ENCODE measurements around the gene OR51I1. TPM values are rescaled to one million over a fixed set of nuclear protein-coding genes. Genes with fewer than 3 reads are reported as not detected.

Gene OR51I1, protein sequence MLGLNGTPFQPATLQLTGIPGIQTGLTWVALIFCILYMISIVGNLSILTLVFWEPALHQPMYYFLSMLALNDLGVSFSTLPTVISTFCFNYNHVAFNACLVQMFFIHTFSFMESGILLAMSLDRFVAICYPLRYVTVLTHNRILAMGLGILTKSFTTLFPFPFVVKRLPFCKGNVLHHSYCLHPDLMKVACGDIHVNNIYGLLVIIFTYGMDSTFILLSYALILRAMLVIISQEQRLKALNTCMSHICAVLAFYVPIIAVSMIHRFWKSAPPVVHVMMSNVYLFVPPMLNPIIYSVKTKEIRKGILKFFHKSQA
- total RNA-seq = not detected

DNA sequence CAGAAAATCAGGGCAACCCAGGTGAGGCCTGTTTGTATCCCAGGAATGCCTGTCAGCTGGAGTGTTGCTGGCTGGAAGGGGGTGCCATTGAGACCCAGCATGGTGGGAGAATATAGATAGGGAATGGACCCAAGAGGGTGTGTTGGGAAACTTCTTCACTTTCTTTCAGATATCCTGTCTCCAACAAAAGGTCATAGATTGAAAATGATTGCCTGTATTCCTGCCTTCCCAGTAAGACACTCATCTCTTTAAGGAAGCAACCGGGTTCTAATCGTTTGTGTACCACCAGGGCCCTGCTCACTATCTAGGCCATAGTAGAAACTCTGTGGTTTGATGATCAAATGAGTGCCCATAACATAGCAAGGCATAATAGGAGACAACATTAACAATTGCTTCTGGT, at the start of gene OR51I1:
TSS of gene OR51I1 (minus strand) at position 101 of the 400 bp plus-strand sequence. CDS start at position 101, 0 bp downstream.
- Mint-ChIP-seq H3K27me3 (peaks cover 29% of the 10 kb centered on the region), H3K9me3 (peaks cover 4% of the 10 kb centered on the region), H3K4me1 (no peaks in the 10 kb centered on the region), H3K27ac (no peak within 1 kb of the TSS), H3K4me3 (no peak within 1 kb of the TSS), H3K36me3 (ENCODE audit: low read depth) (no peaks in the 10 kb centered on the region)
- no peak for ATAC-seq (replicated peaks)

DNA sequence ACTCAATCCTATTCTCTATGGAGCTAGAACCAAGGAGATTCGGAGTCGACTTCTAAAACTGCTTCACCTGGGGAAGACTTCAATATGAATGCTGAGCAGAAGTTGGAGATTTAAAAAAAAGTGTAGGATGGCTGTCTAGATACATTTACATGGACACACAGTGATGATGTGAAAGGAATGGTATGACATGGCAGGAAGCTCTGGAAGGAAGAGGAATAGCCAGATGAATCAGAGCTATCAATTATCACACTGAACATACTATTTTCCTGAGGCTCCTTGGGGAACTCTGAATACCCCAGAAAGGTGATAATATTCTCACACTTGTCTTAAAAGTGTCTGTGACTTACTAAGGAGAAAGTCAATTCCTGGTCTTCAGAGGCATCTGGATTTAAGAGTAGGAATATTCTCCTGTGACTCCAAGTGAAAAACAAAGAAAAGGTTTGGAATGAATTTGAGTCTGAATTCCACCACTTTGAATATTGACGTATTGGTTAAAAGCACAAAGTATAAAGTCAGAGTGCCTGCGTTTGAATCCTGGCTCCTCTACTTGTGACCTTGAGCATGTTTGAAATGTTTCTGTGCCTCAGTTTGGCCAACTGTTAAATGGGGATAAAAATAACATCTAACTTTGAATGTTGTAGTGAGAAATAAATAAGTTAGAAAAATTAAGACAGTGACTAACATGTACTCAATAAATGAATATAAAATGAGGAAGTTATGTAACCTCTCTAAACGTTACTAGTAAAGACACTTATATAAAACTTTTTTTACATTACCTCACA, 48.5 kb upstream of the OR51I1 start:
- ATAC-seq (replicated peaks) = no peak
- Mint-ChIP-seq H3K4me1 (no peaks in the 10 kb centered on the region), H3K27ac (no peak overlapping the region), H3K9me3 (no peaks in the 10 kb centered on the region), H3K27me3 (peaks cover 4% of the 10 kb centered on the region), H3K36me3 (ENCODE audit: low read depth) (no peaks in the 10 kb centered on the region), H3K4me3 (no peak overlapping the region)

DNA sequence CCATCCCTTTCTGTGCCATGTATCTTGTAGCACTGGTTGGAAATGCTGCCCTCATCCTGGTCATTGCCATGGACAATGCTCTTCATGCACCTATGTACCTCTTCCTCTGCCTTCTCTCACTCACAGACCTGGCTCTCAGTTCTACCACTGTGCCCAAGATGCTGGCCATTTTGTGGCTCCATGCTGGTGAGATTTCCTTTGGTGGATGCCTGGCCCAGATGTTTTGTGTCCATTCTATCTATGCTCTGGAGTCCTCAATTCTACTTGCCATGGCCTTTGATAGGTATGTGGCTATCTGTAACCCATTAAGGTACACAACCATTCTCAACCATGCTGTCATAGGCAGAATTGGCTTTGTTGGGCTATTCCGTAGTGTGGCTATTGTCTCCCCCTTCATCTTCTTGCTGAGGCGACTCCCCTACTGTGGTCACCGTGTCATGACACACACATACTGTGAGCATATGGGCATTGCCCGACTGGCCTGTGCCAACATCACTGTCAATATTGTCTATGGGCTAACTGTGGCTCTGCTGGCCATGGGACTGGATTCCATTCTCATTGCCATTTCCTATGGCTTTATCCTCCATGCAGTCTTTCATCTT, 47.6 kb upstream of the OR51I1 start:
- Mint-ChIP-seq H3K4me3 (no peak overlapping the region), H3K36me3 (ENCODE audit: low read depth) (no peaks in the 10 kb centered on the region), H3K27ac (no peak overlapping the region), H3K9me3 (no peaks in the 10 kb centered on the region), H3K4me1 (no peaks in the 10 kb centered on the region), H3K27me3 (peaks cover 4% of the 10 kb centered on the region)
- no peak for ATAC-seq (replicated peaks)

DNA sequence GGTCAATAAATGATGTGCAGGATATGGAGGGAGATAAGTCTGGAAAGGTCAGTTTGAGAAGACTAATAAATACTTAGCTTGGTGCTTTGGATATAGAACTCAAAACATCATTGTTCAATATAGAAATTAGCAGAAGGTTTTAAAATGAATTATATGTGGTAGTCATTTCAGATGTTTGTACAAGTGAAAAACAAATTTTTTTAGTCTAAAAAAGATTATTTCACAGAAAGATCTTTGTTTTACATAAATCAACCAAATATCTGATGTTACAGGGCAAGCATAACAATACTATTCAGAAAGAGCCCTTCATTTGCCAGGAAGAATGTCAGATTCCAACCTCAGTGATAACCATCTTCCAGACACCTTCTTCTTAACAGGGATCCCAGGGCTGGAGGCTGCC, 47.1 kb upstream of the OR51I1 start, which contains the start of gene OR52D1:
TSS of gene OR52D1 (plus strand) at position 301 of the 400 bp plus-strand sequence. CDS start at position 323, 22 bp downstream.
- no peaks in the 10 kb centered on the region for H3K4me1 Mint-ChIP-seq

DNA sequence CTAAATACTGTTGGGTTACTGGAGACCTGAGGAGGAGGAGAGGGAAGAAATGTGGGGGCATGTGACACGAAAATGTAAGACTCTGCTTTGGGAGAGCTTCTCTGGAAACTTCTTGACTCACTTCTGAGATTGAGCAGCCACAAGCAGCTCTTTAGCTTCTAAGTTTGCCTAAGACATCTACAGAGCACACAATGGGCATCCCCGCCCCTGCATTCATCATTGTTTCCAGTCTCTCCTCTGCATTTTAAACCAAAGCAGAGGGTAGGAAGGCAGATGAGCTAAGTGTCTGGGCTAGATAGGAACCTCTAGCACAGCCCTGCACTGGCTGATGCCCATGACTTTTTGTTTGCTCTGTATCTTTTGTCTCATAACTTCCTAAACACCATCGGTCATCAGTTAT, 45.1 kb upstream of the OR51I1 start:
- H3K36me3 Mint-ChIP-seq (ENCODE audit: low read depth) = no peaks in the 10 kb centered on the region
- ATAC-seq (replicated peaks) = peak; percentile 67
- no peak overlapping the region for H3K4me3 Mint-ChIP-seq
- no peaks in the 10 kb centered on the region for H3K9me3 Mint-ChIP-seq
- no peak overlapping the region for H3K27ac Mint-ChIP-seq
- no peaks in the 10 kb centered on the region for H3K4me1 Mint-ChIP-seq
- peaks cover 4% of the 10 kb centered on the region for H3K27me3 Mint-ChIP-seq

More for the DNA sequence above, 47.1 kb upstream of the OR51I1 start, which contains the start of gene OR52D1:
- H3K27ac Mint-ChIP-seq = no peak within 1 kb of the TSS
- H3K27me3 Mint-ChIP-seq = peaks cover 4% of the 10 kb centered on the region
- H3K9me3 Mint-ChIP-seq = no peaks in the 10 kb centered on the region
- no peaks in the 10 kb centered on the region for H3K36me3 Mint-ChIP-seq (ENCODE audit: low read depth)
- no peak for ATAC-seq (replicated peaks)
- H3K4me3 Mint-ChIP-seq = no peak within 1 kb of the TSS

DNA sequence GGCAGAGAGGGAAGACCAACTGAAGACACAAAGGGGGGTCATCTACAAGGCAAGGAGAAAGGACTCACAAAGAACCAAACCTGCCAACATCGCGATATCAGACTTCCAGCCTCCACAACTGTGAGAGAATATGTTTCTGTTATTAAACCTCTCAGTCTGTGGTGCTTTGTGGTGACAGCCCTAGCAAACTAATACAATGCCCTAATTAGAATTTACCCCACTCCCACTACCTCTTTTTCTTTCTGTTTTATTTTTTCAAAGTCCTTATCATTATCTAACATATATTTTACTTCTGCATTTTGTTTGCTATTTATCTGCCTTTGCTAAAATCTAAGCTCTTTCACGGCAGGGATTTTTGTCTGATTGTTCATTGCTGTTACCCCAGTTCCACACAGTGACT, 44.7 kb upstream of the OR51I1 start:
- H3K36me3 Mint-ChIP-seq (ENCODE audit: low read depth) = no peaks in the 10 kb centered on the region
- no peak overlapping the region for H3K4me3 Mint-ChIP-seq
- peaks cover 4% of the 10 kb centered on the region for H3K27me3 Mint-ChIP-seq
- no peaks in the 10 kb centered on the region for H3K9me3 Mint-ChIP-seq
- no peaks in the 10 kb centered on the region for H3K4me1 Mint-ChIP-seq
- H3K27ac Mint-ChIP-seq = no peak overlapping the region
- no peak for ATAC-seq (replicated peaks)

DNA sequence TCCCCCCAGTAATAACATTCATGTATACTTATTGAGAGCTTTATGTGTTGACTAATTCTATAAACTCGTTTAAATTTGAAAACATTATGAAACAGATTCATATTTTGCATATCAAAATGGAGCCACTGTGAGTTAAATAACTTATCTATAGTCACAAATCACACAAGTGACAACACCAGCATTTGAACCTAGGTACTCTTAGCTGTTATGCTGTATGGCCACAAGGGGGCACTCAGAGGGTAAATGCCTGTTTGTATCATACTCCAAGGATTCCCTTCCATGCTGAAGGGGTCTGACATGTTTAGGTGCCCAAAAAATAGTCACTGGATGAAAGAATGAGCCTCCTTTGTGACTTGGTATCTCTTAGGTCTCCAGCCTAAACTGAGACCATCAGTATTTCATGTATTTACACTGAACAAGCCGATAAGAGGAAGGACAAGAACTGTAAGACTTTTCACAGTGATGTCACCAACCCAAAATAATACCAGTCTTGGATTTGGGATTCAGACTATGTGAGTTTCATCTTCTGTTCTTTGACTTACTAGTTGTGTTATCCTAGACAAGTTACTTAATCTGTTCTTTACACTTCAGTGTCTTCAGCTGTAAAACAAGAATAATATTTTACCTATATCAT, 35.0 kb upstream of the OR51I1 start:
- Mint-ChIP-seq H3K4me1 (no peaks in the 10 kb centered on the region), H3K4me3 (no peak overlapping the region), H3K9me3 (no peaks in the 10 kb centered on the region), H3K36me3 (ENCODE audit: low read depth) (no peaks in the 10 kb centered on the region), H3K27me3 (peaks cover 20% of the 10 kb centered on the region), H3K27ac (no peak overlapping the region)
- ATAC-seq (replicated peaks) = peak; percentile 55

DNA sequence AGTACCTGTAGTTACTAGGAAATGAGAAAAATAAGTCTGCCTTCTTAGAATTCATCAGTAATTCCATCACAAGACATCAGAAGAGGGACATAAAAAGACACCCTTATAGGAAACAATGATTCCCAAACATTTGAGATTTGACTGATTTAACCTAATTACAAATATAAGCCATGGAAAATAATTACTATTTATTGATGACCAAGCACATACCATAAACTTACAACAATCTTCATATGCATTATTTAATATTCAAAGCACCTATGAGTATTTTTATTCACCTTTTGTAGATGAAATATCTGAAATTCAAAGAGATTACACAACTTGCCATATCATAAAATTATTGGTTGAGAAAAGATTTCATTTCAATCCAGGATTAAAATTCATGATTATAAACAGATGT, 32.6 kb upstream of the OR51I1 start:
- no peaks in the 10 kb centered on the region for H3K4me1 Mint-ChIP-seq
- H3K27me3 Mint-ChIP-seq = peaks cover 29% of the 10 kb centered on the region
- H3K36me3 Mint-ChIP-seq (ENCODE audit: low read depth) = no peaks in the 10 kb centered on the region
- H3K4me3 Mint-ChIP-seq = no peak overlapping the region
- no peak for ATAC-seq (replicated peaks)
- no peaks in the 10 kb centered on the region for H3K9me3 Mint-ChIP-seq
- no peak overlapping the region for H3K27ac Mint-ChIP-seq

DNA sequence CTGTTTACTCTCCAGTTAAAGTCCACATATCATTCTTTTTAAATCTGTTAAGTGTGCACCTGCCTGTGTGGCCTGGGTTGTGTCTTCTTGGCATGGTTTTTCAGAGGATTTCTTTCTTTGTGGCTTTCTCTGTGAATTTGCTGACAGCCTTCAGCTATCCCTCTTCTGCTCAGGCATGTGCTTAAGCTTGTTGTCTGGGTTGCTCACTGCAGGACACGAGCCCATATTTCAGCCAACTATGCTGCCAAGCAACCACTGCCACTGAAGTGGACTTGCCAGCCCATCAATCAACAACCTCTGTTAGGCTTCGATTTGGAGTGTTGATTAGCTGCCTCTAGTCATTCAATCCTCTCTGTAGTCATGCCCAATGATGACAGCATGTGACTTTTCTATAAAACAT, 26.2 kb upstream of the OR51I1 start:
- no peak overlapping the region for H3K27ac Mint-ChIP-seq
- no peaks in the 10 kb centered on the region for H3K4me1 Mint-ChIP-seq
- H3K4me3 Mint-ChIP-seq = no peak overlapping the region
- no peaks in the 10 kb centered on the region for H3K9me3 Mint-ChIP-seq
- peaks cover 19% of the 10 kb centered on the region for H3K27me3 Mint-ChIP-seq
- ATAC-seq (replicated peaks) = no peak
- H3K36me3 Mint-ChIP-seq (ENCODE audit: low read depth) = no peaks in the 10 kb centered on the region

DNA sequence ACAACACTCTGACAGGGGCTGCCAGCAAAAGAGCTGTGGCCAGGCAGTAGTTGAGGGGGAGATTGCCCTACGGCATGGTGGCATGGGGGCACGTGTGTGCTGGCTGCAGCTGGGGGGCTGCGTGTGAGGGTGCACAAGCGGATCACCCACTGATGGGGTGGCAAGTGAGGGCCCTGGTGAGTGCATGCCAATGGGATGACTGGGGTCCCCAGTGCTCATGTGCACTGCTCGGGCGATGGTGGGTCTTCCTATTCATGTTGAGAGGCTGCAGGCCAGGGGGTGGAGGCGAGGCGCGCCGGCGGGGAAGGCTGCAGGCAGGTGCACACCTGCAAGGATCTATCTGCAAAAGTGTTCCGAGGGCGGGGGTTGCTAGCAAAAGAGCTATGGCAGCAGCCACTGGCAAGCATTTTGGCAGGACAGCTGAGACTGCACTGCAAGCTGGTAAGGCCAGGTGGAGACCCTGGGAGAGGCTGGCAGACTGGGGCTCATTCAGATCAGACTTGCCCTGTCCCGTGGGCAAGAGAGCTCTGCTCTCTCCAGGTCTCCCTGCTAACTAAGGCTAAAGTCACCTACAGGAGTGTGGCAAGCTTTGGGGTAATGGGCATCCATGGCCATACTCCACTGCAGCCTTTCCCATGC, 19.8 kb upstream of the OR51I1 start:
- H3K9me3 Mint-ChIP-seq = no peaks in the 10 kb centered on the region
- H3K4me1 Mint-ChIP-seq = no peaks in the 10 kb centered on the region
- H3K27ac Mint-ChIP-seq = no peak overlapping the region
- no peak for ATAC-seq (replicated peaks)
- no peaks in the 10 kb centered on the region for H3K36me3 Mint-ChIP-seq (ENCODE audit: low read depth)
- no peaks in the 10 kb centered on the region for H3K27me3 Mint-ChIP-seq
- no peak overlapping the region for H3K4me3 Mint-ChIP-seq

DNA sequence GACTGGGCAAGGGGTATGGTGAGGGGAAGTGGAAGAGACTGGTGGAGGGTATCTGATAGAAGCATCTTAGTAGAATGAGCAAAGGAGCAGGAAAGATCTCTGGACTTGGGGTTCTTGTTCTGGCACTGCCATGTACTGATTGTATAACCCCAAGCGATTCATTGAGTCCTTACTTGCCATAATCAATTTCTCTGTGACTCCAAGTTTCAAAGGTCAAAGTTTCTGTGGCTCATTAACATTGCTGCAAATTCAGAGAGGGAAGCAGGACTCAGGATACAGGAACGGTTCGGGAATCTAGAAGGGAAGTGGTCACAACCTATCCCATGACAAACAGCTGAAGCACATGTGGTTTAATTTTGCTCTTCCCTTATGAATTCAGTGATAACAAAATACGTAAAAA, 8.1 kb upstream of the OR51I1 start:
- H3K4me1 Mint-ChIP-seq = no peaks in the 10 kb centered on the region
- H3K9me3 Mint-ChIP-seq = no peaks in the 10 kb centered on the region
- H3K4me3 Mint-ChIP-seq = no peak overlapping the region
- no peaks in the 10 kb centered on the region for H3K36me3 Mint-ChIP-seq (ENCODE audit: low read depth)
- H3K27me3 Mint-ChIP-seq = peaks cover 4% of the 10 kb centered on the region
- no peak for ATAC-seq (replicated peaks)
- no peak overlapping the region for H3K27ac Mint-ChIP-seq

DNA sequence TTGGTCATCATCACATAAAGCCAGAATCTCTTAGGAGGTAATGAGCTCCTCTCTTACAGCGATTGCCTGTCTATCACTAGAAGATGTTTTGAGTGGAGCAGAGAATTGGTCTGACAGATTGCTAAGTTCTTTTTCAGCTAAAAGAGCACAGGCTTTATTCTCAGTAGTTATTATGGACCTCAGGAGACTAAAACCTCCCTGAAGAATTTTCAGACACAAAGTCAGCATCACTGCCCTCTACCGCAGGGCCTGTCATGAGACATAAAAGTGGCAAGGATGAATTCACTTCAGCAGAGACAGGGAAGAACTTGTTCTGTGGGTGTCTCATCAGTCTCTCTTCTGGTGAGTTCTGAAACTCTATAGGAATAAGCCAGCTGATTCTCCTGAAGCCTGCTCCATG, 7.7 kb upstream of the OR51I1 start, which contains the start of gene OR51I2:
TSS of gene OR51I2 (plus strand) at position 301 of the 400 bp plus-strand sequence. CDS start 4,166 bp downstream, outside the sequence.
- Mint-ChIP-seq H3K4me1 (no peaks in the 10 kb centered on the region), H3K36me3 (ENCODE audit: low read depth) (no peaks in the 10 kb centered on the region), H3K9me3 (no peaks in the 10 kb centered on the region), H3K27me3 (peaks cover 7% of the 10 kb centered on the region), H3K27ac (no peak within 1 kb of the TSS), H3K4me3 (no peak within 1 kb of the TSS)
- ATAC-seq (replicated peaks) = no peak

DNA sequence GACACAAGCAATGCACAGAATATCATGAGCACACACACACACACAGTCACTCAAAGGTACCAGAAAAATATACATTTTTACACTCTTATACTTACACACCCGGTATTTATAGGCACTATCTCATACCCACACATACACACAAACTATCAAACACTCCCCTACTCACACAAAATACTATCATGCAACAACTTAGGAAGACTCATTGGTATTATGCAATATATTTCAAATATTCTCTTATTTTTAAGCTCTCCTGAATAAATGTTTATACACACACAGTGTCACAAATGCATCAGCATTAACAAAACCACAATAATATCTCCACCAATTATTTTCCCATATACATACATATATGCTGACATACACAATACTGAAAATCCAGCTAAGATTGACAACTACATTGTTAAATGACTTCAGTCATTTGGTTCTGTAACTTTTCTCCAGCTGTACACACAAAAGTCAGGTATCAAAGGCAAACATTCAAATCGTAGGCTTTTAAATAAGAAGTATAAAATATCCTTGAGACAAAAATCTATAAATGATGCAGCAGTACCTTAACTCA, 2.6 kb upstream of the OR51I1 start:
- Mint-ChIP-seq H3K4me3 (no peak overlapping the region), H3K36me3 (ENCODE audit: low read depth) (no peaks in the 10 kb centered on the region), H3K27ac (no peak overlapping the region), H3K27me3 (peaks cover 29% of the 10 kb centered on the region), H3K4me1 (no peaks in the 10 kb centered on the region), H3K9me3 (peaks cover 4% of the 10 kb centered on the region)
- ATAC-seq (replicated peaks) = no peak

DNA sequence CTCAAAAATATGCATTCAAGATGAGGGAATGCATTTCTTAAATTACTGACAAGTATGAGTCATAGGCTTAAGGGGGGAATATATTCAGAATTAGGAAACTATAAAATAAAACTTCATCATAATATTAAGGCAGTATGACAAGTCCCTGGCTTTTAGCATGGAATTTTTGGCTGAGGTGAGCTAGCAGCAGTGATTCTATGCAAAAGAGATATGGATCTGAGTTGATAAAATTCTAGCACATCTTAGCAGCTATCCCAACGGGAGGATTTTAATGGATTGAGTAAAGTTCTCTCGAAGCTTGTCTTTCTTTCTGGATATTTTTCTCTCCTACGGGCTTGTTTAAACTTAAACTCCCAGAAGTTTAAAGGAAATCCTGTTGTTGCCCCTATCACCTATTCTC, 18.2 kb downstream of the OR51I1 start:
- Mint-ChIP-seq H3K9me3 (no peaks in the 10 kb centered on the region), H3K4me1 (no peaks in the 10 kb centered on the region), H3K27me3 (peaks cover 21% of the 10 kb centered on the region), H3K36me3 (ENCODE audit: low read depth) (no peaks in the 10 kb centered on the region), H3K27ac (no peak overlapping the region), H3K4me3 (no peak overlapping the region)
- no peak for ATAC-seq (replicated peaks)

All from activated T-helper 17 cell treated with anti-CD3 and anti-CD28 coated beads, Interleukin-2, amount 50 U/mL, for 72 hours (primary cell).